ENCODE data around the gene GRAP2. TPM values are rescaled to one million over a fixed set of nuclear protein-coding genes. Genes with fewer than 3 reads are reported as not detected.

GRAP2 gene
- total RNA-seq, 1 experiment from 2014 or later = not detected

DNA sequence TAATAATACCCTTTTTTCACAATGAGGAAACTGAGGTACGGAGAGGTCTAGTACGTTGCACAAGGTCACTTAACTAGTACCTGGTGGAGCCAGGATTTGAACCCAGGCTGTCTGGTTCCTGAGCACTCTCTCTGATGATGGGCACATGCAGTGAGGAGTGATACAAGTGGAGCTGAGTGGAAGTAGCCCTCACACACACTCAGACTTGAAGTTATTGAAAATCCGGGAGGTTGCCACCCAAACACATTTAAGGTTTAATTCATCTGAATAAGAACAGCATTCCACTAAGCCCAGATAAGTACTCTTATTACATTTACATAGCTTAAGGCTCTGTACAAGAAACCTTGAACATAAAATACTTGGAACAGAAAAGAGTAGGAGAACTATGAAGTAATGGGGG is 4.8 kb downstream of the GRAP2 start:
- H3K4me1 Mint-ChIP-seq (ENCODE audit: low read depth, unreplicated experiment) = no peaks in the 10 kb centered on the region
- Histone ChIP-seq H3K4me3 (ENCODE audit: low read depth, low read length) (no peak overlapping the region), H3K9me3 (no peaks in the 10 kb centered on the region), H3K36me3 (ENCODE audit: control insufficient read depth, insufficient read depth, low read length) (no peaks in the 10 kb centered on the region), H3K4me1 (no peaks in the 10 kb centered on the region), H3K27me3 (replicated peaks; ENCODE audit: control insufficient read depth, insufficient read depth, low read length) (no peaks in the 10 kb centered on the region; the same call in 1 of the 2 replicates)
- no TSS peak for BruUV-seq (replicated peaks)
- TF ChIP-seq, protein P1, sequence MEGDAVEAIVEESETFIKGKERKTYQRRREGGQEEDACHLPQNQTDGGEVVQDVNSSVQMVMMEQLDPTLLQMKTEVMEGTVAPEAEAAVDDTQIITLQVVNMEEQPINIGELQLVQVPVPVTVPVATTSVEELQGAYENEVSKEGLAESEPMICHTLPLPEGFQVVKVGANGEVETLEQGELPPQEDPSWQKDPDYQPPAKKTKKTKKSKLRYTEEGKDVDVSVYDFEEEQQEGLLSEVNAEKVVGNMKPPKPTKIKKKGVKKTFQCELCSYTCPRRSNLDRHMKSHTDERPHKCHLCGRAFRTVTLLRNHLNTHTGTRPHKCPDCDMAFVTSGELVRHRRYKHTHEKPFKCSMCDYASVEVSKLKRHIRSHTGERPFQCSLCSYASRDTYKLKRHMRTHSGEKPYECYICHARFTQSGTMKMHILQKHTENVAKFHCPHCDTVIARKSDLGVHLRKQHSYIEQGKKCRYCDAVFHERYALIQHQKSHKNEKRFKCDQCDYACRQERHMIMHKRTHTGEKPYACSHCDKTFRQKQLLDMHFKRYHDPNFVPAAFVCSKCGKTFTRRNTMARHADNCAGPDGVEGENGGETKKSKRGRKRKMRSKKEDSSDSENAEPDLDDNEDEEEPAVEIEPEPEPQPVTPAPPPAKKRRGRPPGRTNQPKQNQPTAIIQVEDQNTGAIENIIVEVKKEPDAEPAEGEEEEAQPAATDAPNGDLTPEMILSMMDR (IDR thresholded peaks at IDR 0.05; ENCODE audit: insufficient read depth in 1 of 2, low read depth in 1 of 2, low read length in 1 of 2, severe bottlenecking in 1 of 2, unreplicated experiment in 1 of 2) = no peak
- peaks cover 19% of the 10 kb centered on the region for H3K27me3 Mint-ChIP-seq (ENCODE audit: insufficient read depth, unreplicated experiment)
- H3K27ac Mint-ChIP-seq (ENCODE audit: unreplicated experiment) = no peak overlapping the region
- no peak for DNase-seq
- H3K9me3 Mint-ChIP-seq (ENCODE audit: unreplicated experiment) = no peaks in the 10 kb centered on the region
- POLR2A ChIA-PET = no interaction called here
- H3K4me3 Mint-ChIP-seq (ENCODE audit: unreplicated experiment) = no peak overlapping the region
- intact Hi-C loops (cut with micrococcal nuclease; ENCODE audit: unreplicated experiment) = no loop called here
- CTCF ChIA-PET = interaction anchor here (0.6 kb wide), 1 partner anchor 26 kb away, joined by 7 read pairs; no protein-coding TSS in a partner anchor
- no peaks in the 10 kb centered on the region for H3K36me3 Mint-ChIP-seq (ENCODE audit: insufficient read depth, unreplicated experiment)

DNA sequence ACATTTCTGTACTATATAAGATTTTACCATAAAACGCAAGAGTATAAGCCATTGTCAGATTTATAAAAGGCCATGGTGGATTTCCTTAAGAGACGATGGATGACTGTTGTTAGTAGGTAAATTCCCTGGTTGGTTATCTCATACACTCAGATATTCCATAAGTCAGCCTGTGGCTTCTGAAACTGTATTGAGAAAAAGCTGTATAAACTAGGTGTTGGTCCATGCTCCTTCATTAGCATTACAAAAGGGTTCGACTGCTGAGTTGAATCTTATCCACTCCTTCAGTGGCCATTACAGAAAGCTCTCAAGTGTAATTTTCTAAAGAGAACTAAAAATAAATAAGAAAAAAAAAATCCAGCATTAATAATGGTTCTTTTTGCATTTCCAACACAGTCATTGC is 5.3 kb downstream of the GRAP2 start:
- Histone ChIP-seq H3K4me3 (ENCODE audit: low read depth, low read length) (no peak overlapping the region), H3K4me1 (no peaks in the 10 kb centered on the region), H3K9me3 (no peaks in the 10 kb centered on the region), H3K36me3 (ENCODE audit: control insufficient read depth, insufficient read depth, low read length) (no peaks in the 10 kb centered on the region), H3K27me3 (replicated peaks; ENCODE audit: control insufficient read depth, insufficient read depth, low read length) (no peaks in the 10 kb centered on the region; the same call in 1 of the 2 replicates)
- TF ChIP-seq, protein P1 (IDR thresholded peaks at IDR 0.05; ENCODE audit: insufficient read depth in 1 of 2, low read depth in 1 of 2, low read length in 1 of 2, severe bottlenecking in 1 of 2, unreplicated experiment in 1 of 2) = no peak
- Mint-ChIP-seq H3K27ac (ENCODE audit: unreplicated experiment) (no peak overlapping the region), H3K4me1 (ENCODE audit: low read depth, unreplicated experiment) (no peaks in the 10 kb centered on the region), H3K36me3 (ENCODE audit: insufficient read depth, unreplicated experiment) (no peaks in the 10 kb centered on the region), H3K27me3 (ENCODE audit: insufficient read depth, unreplicated experiment) (peaks cover 16% of the 10 kb centered on the region), H3K9me3 (ENCODE audit: unreplicated experiment) (no peaks in the 10 kb centered on the region), H3K4me3 (ENCODE audit: unreplicated experiment) (no peak overlapping the region)
- intact Hi-C loops (cut with micrococcal nuclease; ENCODE audit: unreplicated experiment) = no loop called here
- no peak for DNase-seq
- BruUV-seq (replicated peaks) = no TSS peak
- ChIA-PET CTCF (interaction anchor here (0.6 kb wide), 1 partner anchor 26 kb away, joined by 7 read pairs; no protein-coding TSS in a partner anchor), POLR2A (no interaction called here)

DNA sequence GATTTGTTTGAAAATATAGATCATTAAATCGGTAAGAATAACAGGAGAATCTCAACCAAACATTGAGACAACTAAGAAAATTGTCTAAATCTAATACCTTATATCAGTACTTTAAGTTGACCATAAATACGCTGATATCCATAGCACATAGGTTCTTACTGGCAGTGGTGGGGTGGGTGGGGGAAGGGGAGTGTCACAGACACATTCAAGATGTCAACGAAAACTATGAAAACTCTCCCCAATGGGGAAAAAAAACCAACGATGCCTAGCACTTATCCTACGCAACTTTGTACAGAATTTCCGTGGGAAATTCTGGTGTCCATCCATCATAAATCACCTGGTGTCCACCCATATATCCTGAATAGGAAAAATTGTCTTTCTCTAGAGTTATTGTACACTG is 6.2 kb downstream of the GRAP2 start:
- Histone ChIP-seq H3K36me3 (ENCODE audit: control insufficient read depth, insufficient read depth, low read length) (no peaks in the 10 kb centered on the region), H3K4me1 (no peaks in the 10 kb centered on the region), H3K27me3 (replicated peaks; ENCODE audit: control insufficient read depth, insufficient read depth, low read length) (no peaks in the 10 kb centered on the region; the same call in 1 of the 2 replicates), H3K9me3 (no peaks in the 10 kb centered on the region), H3K4me3 (ENCODE audit: low read depth, low read length) (no peak overlapping the region)
- Mint-ChIP-seq H3K4me1 (ENCODE audit: low read depth, unreplicated experiment) (no peaks in the 10 kb centered on the region), H3K27me3 (ENCODE audit: insufficient read depth, unreplicated experiment) (peaks cover 18% of the 10 kb centered on the region), H3K36me3 (ENCODE audit: insufficient read depth, unreplicated experiment) (no peaks in the 10 kb centered on the region), H3K4me3 (ENCODE audit: unreplicated experiment) (no peak overlapping the region), H3K27ac (ENCODE audit: unreplicated experiment) (no peak overlapping the region), H3K9me3 (ENCODE audit: unreplicated experiment) (no peaks in the 10 kb centered on the region)
- no TSS peak for BruUV-seq (replicated peaks)
- TF ChIP-seq, protein P1 (IDR thresholded peaks at IDR 0.05; ENCODE audit: insufficient read depth in 1 of 2, low read depth in 1 of 2, low read length in 1 of 2, severe bottlenecking in 1 of 2, unreplicated experiment in 1 of 2) = no peak
- ChIA-PET CTCF (no interaction called here), POLR2A (no interaction called here)
- intact Hi-C loops (cut with micrococcal nuclease; ENCODE audit: unreplicated experiment) = no loop called here
- DNase-seq = no peak
